GM12875 (cell line): ENCODE data around the gene RSPH4A.

Source experiments
- H3K4me3 ChIP-seq: one replicate; pipeline ENCODE4 v1.5.1; 2011; ENCODE audit warnings: low read depth, low read length, control low read depth
- TF ChIP-seq, protein P1 (sequence below): IDR thresholded peaks from 2 replicates; pipeline ENCODE4 v1.5.1; 2011; ENCODE audit warnings: low read depth, mild to moderate bottlenecking, control low read depth, inconsistent platforms, low read length, moderate library complexity, borderline replicate concordance; ENCODE audit not compliant: insufficient read depth

RSPH4A gene

GRCh38 chr6:116575227-116575626, 41.1 kb upstream of the RSPH4A start:
- no peak overlapping the region for H3K4me3 ChIP-seq
- TF ChIP-seq, protein P1, sequence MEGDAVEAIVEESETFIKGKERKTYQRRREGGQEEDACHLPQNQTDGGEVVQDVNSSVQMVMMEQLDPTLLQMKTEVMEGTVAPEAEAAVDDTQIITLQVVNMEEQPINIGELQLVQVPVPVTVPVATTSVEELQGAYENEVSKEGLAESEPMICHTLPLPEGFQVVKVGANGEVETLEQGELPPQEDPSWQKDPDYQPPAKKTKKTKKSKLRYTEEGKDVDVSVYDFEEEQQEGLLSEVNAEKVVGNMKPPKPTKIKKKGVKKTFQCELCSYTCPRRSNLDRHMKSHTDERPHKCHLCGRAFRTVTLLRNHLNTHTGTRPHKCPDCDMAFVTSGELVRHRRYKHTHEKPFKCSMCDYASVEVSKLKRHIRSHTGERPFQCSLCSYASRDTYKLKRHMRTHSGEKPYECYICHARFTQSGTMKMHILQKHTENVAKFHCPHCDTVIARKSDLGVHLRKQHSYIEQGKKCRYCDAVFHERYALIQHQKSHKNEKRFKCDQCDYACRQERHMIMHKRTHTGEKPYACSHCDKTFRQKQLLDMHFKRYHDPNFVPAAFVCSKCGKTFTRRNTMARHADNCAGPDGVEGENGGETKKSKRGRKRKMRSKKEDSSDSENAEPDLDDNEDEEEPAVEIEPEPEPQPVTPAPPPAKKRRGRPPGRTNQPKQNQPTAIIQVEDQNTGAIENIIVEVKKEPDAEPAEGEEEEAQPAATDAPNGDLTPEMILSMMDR: no peak

DNA sequence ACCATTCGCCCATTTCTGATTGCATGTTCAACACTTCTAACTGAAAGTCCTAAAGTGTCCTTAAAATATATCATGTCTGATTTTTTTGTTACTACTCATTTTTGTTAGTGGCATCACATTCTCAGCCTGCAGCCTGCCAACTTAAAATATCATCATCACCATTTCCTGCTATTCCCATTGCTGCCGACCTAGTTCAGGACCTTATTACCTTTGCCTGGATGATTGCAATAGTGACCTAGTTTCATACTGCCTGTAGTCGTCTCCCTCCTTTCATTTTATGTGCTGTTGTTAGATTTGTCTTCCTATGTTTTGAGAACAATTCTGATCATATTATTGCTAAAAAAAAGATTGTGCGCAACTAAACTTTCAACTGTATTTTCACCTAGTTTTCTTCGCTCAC, 38.8 kb upstream of the RSPH4A start:
- TF ChIP-seq, protein P1: no peak
- no peak overlapping the region for H3K4me3 ChIP-seq

GRCh38 chr6:116578335-116578734, 37.9 kb upstream of the RSPH4A start:
- H3K4me3 ChIP-seq: no peak overlapping the region
- TF ChIP-seq, protein P1: no peak

DNA sequence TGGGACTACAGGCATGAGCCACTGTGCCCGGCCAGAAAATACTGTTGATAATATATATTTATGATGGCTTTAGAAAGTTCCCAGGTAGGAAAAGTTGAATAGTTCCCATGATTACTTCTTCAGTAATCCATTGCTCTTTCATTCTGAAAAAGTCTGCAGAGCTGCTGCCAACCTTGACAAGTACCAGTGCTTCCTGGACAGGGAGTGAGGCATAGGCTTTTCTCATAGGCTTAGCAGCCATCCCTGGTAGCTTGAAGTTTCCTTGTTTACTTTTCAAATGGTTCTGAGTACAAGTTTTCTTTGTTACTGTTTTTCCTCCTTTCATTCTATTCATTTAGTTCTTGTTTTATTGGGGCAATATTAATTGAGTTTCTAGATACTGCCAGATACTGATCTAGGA, 37.1 kb upstream of the RSPH4A start:
- TF ChIP-seq, protein P1: no peak
- no peak overlapping the region for H3K4me3 ChIP-seq

- H3K4me3 ChIP-seq: no peak overlapping the region
- TF ChIP-seq, protein P1: no peak
These were observed 36.1 kb upstream of the RSPH4A start for GRCh38 chr6:116580198-116580597.

DNA sequence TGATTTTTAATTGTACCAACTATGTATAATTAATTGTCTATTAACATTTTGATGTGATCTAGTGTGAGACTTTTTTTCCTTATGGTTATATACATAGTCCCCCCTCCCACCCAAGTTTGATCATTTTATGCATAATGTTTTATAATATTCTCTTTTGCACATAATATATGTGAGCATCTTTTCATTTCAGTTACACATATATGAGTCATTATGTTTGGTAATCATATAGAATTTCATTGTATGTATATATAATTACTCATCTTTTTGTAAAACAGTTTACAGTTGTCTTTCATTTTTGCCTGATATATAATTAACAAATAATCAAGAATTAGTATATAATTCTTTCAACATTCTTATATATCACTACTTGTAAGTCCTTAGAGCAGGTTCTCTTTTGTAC, 30.0 kb upstream of the RSPH4A start:
- H3K4me3 ChIP-seq: no peak overlapping the region
- TF ChIP-seq, protein P1: no peak

DNA sequence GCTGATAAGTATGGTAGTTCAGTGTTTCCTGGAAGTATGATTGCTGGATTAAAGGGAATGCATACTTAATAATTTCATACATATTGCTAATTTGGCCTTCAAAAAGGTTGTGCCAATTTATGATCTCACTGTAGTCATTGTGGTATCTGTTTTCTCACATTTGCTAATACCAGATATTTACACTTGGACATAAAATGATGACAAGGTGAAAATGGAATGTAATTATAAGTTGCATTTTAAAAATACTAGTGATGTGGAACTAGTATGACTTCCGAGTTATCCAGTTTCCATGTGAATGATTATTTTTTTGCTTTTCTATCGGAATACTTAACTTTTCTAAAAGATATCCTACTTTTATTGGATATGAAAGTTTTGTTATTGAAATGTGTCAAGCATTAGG, 29.5 kb upstream of the RSPH4A start:
- H3K4me3 ChIP-seq: no peak overlapping the region

More for the DNA sequence above, 29.5 kb upstream of the RSPH4A start:
- TF ChIP-seq, protein P1: no peak
